Mucosa of descending colon (tissue), 3 donors: ENCODE results near the gene ZNF362. TPM values are rescaled to one million over a fixed set of nuclear protein-coding genes. Genes with fewer than 3 reads are reported as not detected.

Experiments used
- ATAC-seq: fragments of 200-7000 bp; cut with Tn5 transposase; one replicate; pipeline ENCODE4 v1.9.1; 2020; ENCODE audit warnings: mild to moderate bottlenecking, moderate library complexity
- DNase-seq, 3 donors: peaks; one replicate each; pipeline ENCODE4 v3.0.0-alpha.2; 2020
- H3K36me3 ChIP-seq: fragments of 200-600 bp; one replicate; pipeline ENCODE4 v1.8.0; 2021; ENCODE audit warnings: low read depth, mild to moderate bottlenecking
- H3K4me1 ChIP-seq: fragments of 200-600 bp; one replicate; pipeline ENCODE4 v1.8.0; 2021; ENCODE audit warnings: low read depth, mild to moderate bottlenecking
- H3K4me3 ChIP-seq: fragments of 200-600 bp; one replicate; pipeline ENCODE4 v1.8.0; 2021; ENCODE audit warnings: mild to moderate bottlenecking
- H3K9me3 ChIP-seq: fragments of 200-600 bp; one replicate; pipeline ENCODE4 v1.8.0; 2021; ENCODE audit warnings: mild to moderate bottlenecking
- CTCF ChIP-seq: fragments of 200-600 bp; IDR thresholded peaks from one replicate; pipeline ENCODE4 v1.8.0; 2022; ENCODE audit warnings: antibody characterized with exemption, mild to moderate bottlenecking
- intact Hi-C, 2 donors: fragments of 100-400 bp; cut with DNase I in 1 of 2; cut with micrococcal nuclease in 1 of 2; formaldehyde crosslinking; loops; one replicate each; pipeline versions ENCODE4 v1.11.0 to v1.11.1; 2022; cut with DNase I, micrococcal nuclease
- total RNA-seq, 3 donors: library from RNA; stranded (reverse); fragmentation: NEBNext Ultra II Directional in 2 of 3; extraction: Animal tissue kit (Norgen Biotek cat#: 25700) in 2 of 3; gene quantifications; one replicate each; pipeline versions ENCODE4 v1.2.1 to v1.2.4, GENCODE V29; 2021 to 2023
- donor health status: DM: no; HTN: no; CAD: no; lungs with moderate emphysema.
- donor health status: DM: no; HTN: no; CAD: no.
- donor health status: DM: no; HTN: yes; CAD: no.

ZNF362 gene
- total RNA-seq, 3 donors from 2014 or later, result 12.1 to 33.3 (median 13.7) TPM

- Histone ChIP-seq H3K4me1 (peaks cover 17% of the 10 kb centered on the region), H3K36me3 (no peaks in the 10 kb centered on the region), H3K4me3 (peak overlapping the region; percentile 26), H3K9me3 (no peaks in the 10 kb centered on the region)
- TF ChIP-seq CTCF, result no peak
- DNase-seq (peak; percentile 82 to 88 (median 86)), ATAC-seq (peak; percentile 86)
- intact Hi-C loops, result no loop called here
These were observed 708 bp upstream of the ZNF362 start for GRCh38 chr1:33255347-33256220.

GRCh38 chr1:33256221-33256470 is 146 bp upstream of the ZNF362 start:
- H3K4me1 ChIP-seq, result peaks cover 17% of the 10 kb centered on the region
- DNase-seq (no peak), ATAC-seq (no peak)
- intact Hi-C loops, result no loop called here
- peak overlapping the region; percentile 26 for H3K4me3 ChIP-seq
- no peaks in the 10 kb centered on the region for H3K36me3 ChIP-seq
- H3K9me3 ChIP-seq, result no peaks in the 10 kb centered on the region
- TF ChIP-seq CTCF, result no peak

GRCh38 chr1:33257207-33257771 is 997 bp downstream of the ZNF362 start:
- peak overlapping the region; percentile 30 for H3K4me3 ChIP-seq
- peaks cover 17% of the 10 kb centered on the region for H3K4me1 ChIP-seq
- no peak for ATAC-seq
- TF ChIP-seq CTCF, result no peak
- DNase-seq, result peak in 1 of 3 donors; percentile 14
- H3K9me3 ChIP-seq, result no peaks in the 10 kb centered on the region
- intact Hi-C loops, result no loop called here
- no peaks in the 10 kb centered on the region for H3K36me3 ChIP-seq

GRCh38 chr1:33257772-33258712 is 1.8 kb downstream of the ZNF362 start:
- Histone ChIP-seq H3K36me3 (no peaks in the 10 kb centered on the region), H3K4me3 (no peak overlapping the region), H3K9me3 (no peaks in the 10 kb centered on the region), H3K4me1 (peaks cover 17% of the 10 kb centered on the region)
- peak; percentile 48 for ATAC-seq
- TF ChIP-seq CTCF, result no peak
- DNase-seq, result peak in 2 of 3 donors; percentile 53 to 57
- intact Hi-C loops, result no loop called here

GRCh38 chr1:33258788-33259274 is 2.5 kb downstream of the ZNF362 start:
- no peak overlapping the region for H3K4me3 ChIP-seq

More at GRCh38 chr1:33258788-33259274, 2.5 kb downstream of the ZNF362 start:
- TF ChIP-seq CTCF, result no peak
- ATAC-seq, result no peak
- H3K36me3 ChIP-seq, result no peaks in the 10 kb centered on the region
- intact Hi-C loops, result no loop called here
- DNase-seq, result no peak
- H3K9me3 ChIP-seq, result no peaks in the 10 kb centered on the region
- H3K4me1 ChIP-seq, result peaks cover 17% of the 10 kb centered on the region
